GM23248 (cell line): ENCODE measurements around the gene CAMK1D. TPM values are rescaled to one million over a fixed set of nuclear protein-coding genes. Genes with fewer than 3 reads are reported as not detected.
"Not testable (repeated sequence)": the region's sequence is repeated elsewhere in the genome, so short reads cannot be mapped to it uniquely, and the experiment has no call there.

Experiments used
- DNase-seq: peaks from one replicate; pipeline ENCODE4 v3.0.0-alpha.2; 2015
- H2AFZ ChIP-seq: fragments of 200-600 bp; sonication (generic); 2 replicates; pipeline ENCODE4 v1.6.1; 2016; ENCODE audit warnings: antibody characterized with exemption
- H3F3A ChIP-seq: fragments of 200-600 bp; sonication (generic); 2 replicates; pipeline ENCODE4 v1.6.1; 2016; ENCODE audit warnings: mild to moderate bottlenecking, antibody characterized with exemption, mixed run types; ENCODE audit not compliant: insufficient read depth
- H3K27ac ChIP-seq: fragments of 200-600 bp; sonication (generic); 2 replicates; pipeline ENCODE4 v1.5.1; 2016; ENCODE audit warnings: mild to moderate bottlenecking
- H3K27me3 ChIP-seq: fragments of 200-600 bp; sonication (generic); replicated peaks from 2 replicates; pipeline ENCODE4 v1.6.1; 2016; ENCODE audit warnings: mild to moderate bottlenecking; ENCODE audit not compliant: insufficient read depth
- H3K36me3 ChIP-seq: fragments of 200-600 bp; sonication (generic); 2 replicates; pipeline ENCODE4 v1.6.1; 2016; ENCODE audit warnings: low read depth, mild to moderate bottlenecking
- H3K4me1 ChIP-seq: fragments of 200-600 bp; sonication (generic); 2 replicates; pipeline ENCODE4 v1.6.1; 2016; ENCODE audit warnings: mild to moderate bottlenecking; ENCODE audit not compliant: insufficient read depth
- H3K4me2 ChIP-seq: fragments of 200-600 bp; sonication (generic); one replicate; pipeline ENCODE4 v1.6.1; 2016; ENCODE audit warnings: mild to moderate bottlenecking; ENCODE audit not compliant: unreplicated experiment
- H3K4me3 ChIP-seq: fragments of 200-600 bp; sonication (generic); 2 replicates; pipeline ENCODE4 v1.5.1; 2016; ENCODE audit warnings: mild to moderate bottlenecking
- H3K79me2 ChIP-seq: fragments of 200-600 bp; sonication (generic); 2 replicates; pipeline ENCODE4 v1.6.1; 2016; ENCODE audit warnings: mild to moderate bottlenecking; ENCODE audit not compliant: insufficient read depth
- H3K9ac ChIP-seq: fragments of 200-600 bp; sonication (generic); 2 replicates; pipeline ENCODE4 v1.6.1; 2016; ENCODE audit warnings: mild to moderate bottlenecking
- H3K9me2 ChIP-seq: fragments of 200-600 bp; sonication (generic); 2 replicates; pipeline ENCODE4 v1.6.1; 2016; ENCODE audit warnings: mixed run types, mild to moderate bottlenecking, moderate library complexity; ENCODE audit not compliant: insufficient read depth
- H3K9me3 ChIP-seq: fragments of 200-600 bp; sonication (generic); one replicate; pipeline ENCODE4 v1.6.1; 2017; ENCODE audit warnings: low read depth
- H4K20me1 ChIP-seq: fragments of 200-600 bp; sonication (generic); 2 replicates; pipeline ENCODE4 v1.6.0; 2016; ENCODE audit not compliant: insufficient read depth
- EZH2 ChIP-seq: fragments of 200-600 bp; sonication (generic); IDR thresholded peaks from 2 replicates; pipeline ENCODE4 v1.6.1; 2018; ENCODE audit warnings: antibody characterized with exemption, mild to moderate bottlenecking; ENCODE audit not compliant: insufficient read depth, poor library complexity, severe bottlenecking
- EZH2phosphoT487 ChIP-seq: fragments of 200-600 bp; sonication (generic); IDR thresholded peaks from 2 replicates; pipeline ENCODE4 v1.6.1; 2018; ENCODE audit warnings: antibody characterized with exemption, moderate library complexity, mild to moderate bottlenecking, low read depth; ENCODE audit not compliant: insufficient read depth
- WGBS, 2 experiments: methylation state at CpG; one replicate each; pipeline ENCODE4 v1.1.6; 2015 to 2017; ENCODE audit warnings: low lambda C conversion rate in 2 of 2, low coverage in 1 of 2; ENCODE audit errors: missing lambda C conversion rate in 2 of 2; 5-methylcytosine and 5-hydroxymethylcytosine counted together
- in situ Hi-C: fragments of 300-500 bp; cut with MboI; formaldehyde crosslinking; loops from 2 replicates; pipeline ENCODE4 v1.15.0; 2020
- polyA plus RNA-seq: library from polyadenylated mRNA; unstranded; fragments of >200 nt; fragmentation: Nextera tagmentation; extraction: Ambion mirVana; gene quantifications from 2 replicates; pipeline ENCODE4 v1.2.1, GENCODE V29; 2016
- total RNA-seq: library from RNA; depleted of rRNA; stranded (reverse); fragments of >200 nt; shearing (Covaris generic); gene quantifications from 2 replicates; pipeline ENCODE4 v1.2.3, GENCODE V29; 2014

CAMK1D gene
- total and polyA plus RNA-seq, 2 experiments from 2014 or later, result 0.22 to 0.55 TPM

- Histone ChIP-seq H3K9me2 (no peaks in the 10 kb centered on the region), H3K9ac (peak overlapping the region; percentile 81), H3K79me2 (no peaks in the 10 kb centered on the region), H3K9me3 (no peaks in the 10 kb centered on the region), H3K36me3 (no peaks in the 10 kb centered on the region), H4K20me1 (no peaks in the 10 kb centered on the region), H3F3A (peaks cover 18% of the 10 kb centered on the region; the same call in 1 of the 2 replicates), H3K4me1 (peaks cover 16% of the 10 kb centered on the region), H2AFZ (peak overlapping the region; percentile 70), H3K4me3 (peak overlapping the region; percentile 54), H3K4me2 (peak overlapping the region; percentile 77), H3K27me3 (no peaks in the 10 kb centered on the region), H3K27ac (peak overlapping the region; percentile 91)
- no peak for TF ChIP-seq EZH2phosphoT487
- TF ChIP-seq EZH2, result no peak
- WGBS, 2 experiments, result 54 to 59% methylated on average over 11 of the region's 11 CpGs
- in situ Hi-C loops, result no loop called here
- DNase-seq, result peak; percentile 35
Measured at GRCh38 chr10:12332572-12333379, 16.6 kb upstream of the CAMK1D start.

GRCh38 chr10:12333380-12334185 lies 15.8 kb upstream of the CAMK1D start:
- Histone ChIP-seq H3K4me2 (peak overlapping the region; percentile 77), H3F3A (peaks cover 18% of the 10 kb centered on the region; the same call in 1 of the 2 replicates), H3K4me1 (peaks cover 16% of the 10 kb centered on the region), H3K36me3 (no peaks in the 10 kb centered on the region), H3K4me3 (peak overlapping the region; percentile 54), H3K9me3 (no peaks in the 10 kb centered on the region), H3K27ac (peak overlapping the region; percentile 91), H4K20me1 (no peaks in the 10 kb centered on the region), H3K27me3 (no peaks in the 10 kb centered on the region), H3K9me2 (no peaks in the 10 kb centered on the region), H3K9ac (peak overlapping the region; percentile 81), H3K79me2 (no peaks in the 10 kb centered on the region), H2AFZ (peak overlapping the region; percentile 70)
- in situ Hi-C loops, result no loop called here
- 1% methylated on average over 15 of the region's 15 CpGs for WGBS, 2 experiments
- TF ChIP-seq EZH2phosphoT487 (no peak), EZH2 (no peak)
- DNase-seq, result peak; percentile 98

GRCh38 chr10:12334186-12334530 lies 15.2 kb upstream of the CAMK1D start:
- Histone ChIP-seq H3K9ac (peak overlapping the region; percentile 81), H3K36me3 (no peaks in the 10 kb centered on the region), H3F3A (peaks cover 18% of the 10 kb centered on the region; the same call in 1 of the 2 replicates), H3K27ac (peak overlapping the region; percentile 91), H3K27me3 (no peaks in the 10 kb centered on the region), H3K9me3 (no peaks in the 10 kb centered on the region), H3K9me2 (no peaks in the 10 kb centered on the region), H3K4me2 (peak overlapping the region; percentile 43), H2AFZ (peak overlapping the region; percentile 70), H3K79me2 (no peaks in the 10 kb centered on the region), H4K20me1 (no peaks in the 10 kb centered on the region), H3K4me3 (peak overlapping the region; percentile 54), H3K4me1 (peaks cover 16% of the 10 kb centered on the region)
- in situ Hi-C loops, result no loop called here
- TF ChIP-seq EZH2phosphoT487 (no peak), EZH2 (no peak)
- no peak for DNase-seq
- WGBS, 2 experiments, result 33 to 41% methylated on average over 6 of the region's 6 CpGs

- Histone ChIP-seq H3K4me1 (peaks cover 16% of the 10 kb centered on the region), H3F3A (peaks cover 18% of the 10 kb centered on the region; the same call in 1 of the 2 replicates)
- H2AFZ ChIP-seq, H4K20me1 ChIP-seq, H3K36me3 ChIP-seq, H3K27me3 ChIP-seq, H3K4me2 ChIP-seq, H3K4me3 ChIP-seq, DNase-seq, in situ Hi-C loops, H3K79me2 ChIP-seq, H3K9me3 ChIP-seq, H3K9me2 ChIP-seq, H3K9ac ChIP-seq, H3K27ac ChIP-seq: not testable (repeated sequence)
- 71 to 74% methylated on average over 4 of the region's 4 CpGs for WGBS, 2 experiments
Measured at GRCh38 chr10:12335169-12335568, 14.2 kb upstream of the CAMK1D start.
